MM.1S (cell line): ENCODE data around the gene BMPR2.

Source experiments
- DNase-seq: peaks from one replicate; pipeline ENCODE4 v3.0.0-alpha.2; 2015
- H2AFZ ChIP-seq: fragments of 300-600 bp; sonication (generic); 2 replicates; pipeline ENCODE4 v1.6.0; 2016; ENCODE audit warnings: antibody characterized with exemption, low read length
- H3F3A ChIP-seq: fragments of 300-600 bp; sonication (generic); 2 replicates; pipeline ENCODE4 v1.6.1; 2016; ENCODE audit warnings: mild to moderate bottlenecking, antibody characterized with exemption, low read length, moderate library complexity, mixed read lengths; ENCODE audit not compliant: insufficient read depth
- H3K27ac ChIP-seq: fragments of 300-600 bp; sonication (generic); 2 replicates; pipeline ENCODE4 v1.5.1; 2016; ENCODE audit warnings: mild to moderate bottlenecking, low read length
- H3K27me3 ChIP-seq: fragments of 300-600 bp; sonication (generic); replicated peaks from 2 replicates; pipeline ENCODE4 v1.6.0; 2016; ENCODE audit warnings: low read length; ENCODE audit not compliant: insufficient read depth
- H3K36me3 ChIP-seq: fragments of 300-600 bp; sonication (generic); replicated peaks from 2 replicates; pipeline ENCODE4 v1.6.1; 2016; ENCODE audit warnings: mild to moderate bottlenecking, low read length, mixed read lengths; ENCODE audit not compliant: insufficient read depth
- H3K4me1 ChIP-seq: fragments of 300-600 bp; sonication (generic); 2 replicates; pipeline ENCODE4 v1.6.1; 2016; ENCODE audit warnings: low read length, mixed read lengths
- H3K4me2 ChIP-seq: fragments of 300-600 bp; sonication (generic); 2 replicates; pipeline ENCODE4 v1.6.0; 2016; ENCODE audit warnings: low read depth, low read length
- H3K4me3 ChIP-seq: fragments of 300-600 bp; sonication (generic); 2 replicates; pipeline ENCODE4 v1.5.1; 2016; ENCODE audit warnings: low read length, mixed read lengths
- H3K79me2 ChIP-seq: fragments of 300-600 bp; sonication (generic); 2 replicates; pipeline ENCODE4 v1.6.1; 2016; ENCODE audit warnings: mixed run types, low read length, mixed read lengths
- H3K9ac ChIP-seq: fragments of 300-600 bp; sonication (generic); 2 replicates; pipeline ENCODE4 v1.6.1; 2016; ENCODE audit warnings: low read length, mixed read lengths
- H3K9me2 ChIP-seq: fragments of 300-600 bp; sonication (generic); replicated peaks from 2 replicates; pipeline ENCODE4 v1.6.1; 2016; ENCODE audit warnings: mild to moderate bottlenecking, low read length, mixed read lengths; ENCODE audit not compliant: insufficient read depth
- H3K9me3 ChIP-seq: fragments of 300-600 bp; sonication (generic); replicated peaks from 2 replicates; pipeline ENCODE4 v1.6.1; 2016; ENCODE audit warnings: mild to moderate bottlenecking, low read length, mixed read lengths; ENCODE audit not compliant: insufficient read depth
- H4K20me1 ChIP-seq: fragments of 300-600 bp; sonication (generic); 2 replicates; pipeline ENCODE4 v1.6.1; 2016; ENCODE audit warnings: mild to moderate bottlenecking, low read length, moderate library complexity, mixed read lengths; ENCODE audit not compliant: insufficient read depth
- EZH2 ChIP-seq: fragments of 300-600 bp; sonication (generic); optimal IDR thresholded peaks from 2 replicates; pipeline ENCODE3; 2017; ENCODE audit warnings: low read depth, mild to moderate bottlenecking, antibody characterized with exemption, low read length, mixed read lengths
- EZH2phosphoT487 ChIP-seq: fragments of 300-600 bp; sonication (generic); IDR thresholded peaks from 2 replicates; pipeline ENCODE4 v1.6.1; 2018; ENCODE audit warnings: antibody characterized with exemption, low read length
- TF ChIP-seq, protein P1 (sequence below): fragments of 300-600 bp; sonication (generic); IDR thresholded peaks from 2 replicates; pipeline ENCODE4 v1.5.1; 2016; ENCODE audit warnings: antibody characterized with exemption, low read length, mixed read lengths

Gene BMPR2

DNA sequence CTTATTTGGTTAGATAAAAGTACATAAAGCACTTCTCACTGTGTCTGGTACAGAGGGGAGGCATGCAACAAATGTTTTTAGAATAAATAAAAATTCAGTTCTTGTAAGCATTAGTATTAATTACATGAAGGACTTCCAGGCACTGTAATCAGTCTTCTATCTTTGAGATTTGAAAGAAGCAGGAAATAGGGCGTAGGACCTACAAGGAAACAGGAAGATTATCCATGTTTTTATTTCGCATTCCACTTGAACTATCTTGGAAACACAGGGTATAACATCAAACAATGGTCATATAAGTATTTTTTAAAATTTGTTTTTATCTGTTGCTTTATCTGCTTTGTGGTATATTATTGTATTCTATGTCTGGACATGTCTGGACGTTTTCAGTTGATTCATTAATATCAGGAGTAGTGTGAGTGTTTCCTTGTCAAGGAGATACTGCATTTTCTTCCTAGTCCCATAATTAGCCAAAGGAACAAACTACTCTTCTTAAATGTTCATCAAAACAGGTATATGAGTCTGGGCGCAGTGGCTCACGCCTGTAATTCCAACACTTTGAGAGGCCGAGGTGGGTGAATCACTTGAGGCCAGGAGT is 32.5 kb downstream of the BMPR2 start:
- no peaks in the 10 kb centered on the region for H3K79me2 ChIP-seq
- no peaks in the 10 kb centered on the region for H3F3A ChIP-seq
- TF ChIP-seq, protein P1, sequence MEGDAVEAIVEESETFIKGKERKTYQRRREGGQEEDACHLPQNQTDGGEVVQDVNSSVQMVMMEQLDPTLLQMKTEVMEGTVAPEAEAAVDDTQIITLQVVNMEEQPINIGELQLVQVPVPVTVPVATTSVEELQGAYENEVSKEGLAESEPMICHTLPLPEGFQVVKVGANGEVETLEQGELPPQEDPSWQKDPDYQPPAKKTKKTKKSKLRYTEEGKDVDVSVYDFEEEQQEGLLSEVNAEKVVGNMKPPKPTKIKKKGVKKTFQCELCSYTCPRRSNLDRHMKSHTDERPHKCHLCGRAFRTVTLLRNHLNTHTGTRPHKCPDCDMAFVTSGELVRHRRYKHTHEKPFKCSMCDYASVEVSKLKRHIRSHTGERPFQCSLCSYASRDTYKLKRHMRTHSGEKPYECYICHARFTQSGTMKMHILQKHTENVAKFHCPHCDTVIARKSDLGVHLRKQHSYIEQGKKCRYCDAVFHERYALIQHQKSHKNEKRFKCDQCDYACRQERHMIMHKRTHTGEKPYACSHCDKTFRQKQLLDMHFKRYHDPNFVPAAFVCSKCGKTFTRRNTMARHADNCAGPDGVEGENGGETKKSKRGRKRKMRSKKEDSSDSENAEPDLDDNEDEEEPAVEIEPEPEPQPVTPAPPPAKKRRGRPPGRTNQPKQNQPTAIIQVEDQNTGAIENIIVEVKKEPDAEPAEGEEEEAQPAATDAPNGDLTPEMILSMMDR = no peak
- no peak for TF ChIP-seq EZH2
- no peak for TF ChIP-seq EZH2phosphoT487
- H3K9ac ChIP-seq = no peak overlapping the region
- no peaks in the 10 kb centered on the region for H3K27me3 ChIP-seq
- H3K36me3 ChIP-seq = no peaks in the 10 kb centered on the region
- H3K27ac ChIP-seq = no peak overlapping the region
- H4K20me1 ChIP-seq = no peaks in the 10 kb centered on the region
- no peaks in the 10 kb centered on the region for H3K9me3 ChIP-seq
- H3K4me2 ChIP-seq = no peak overlapping the region
- H2AFZ ChIP-seq = no peak overlapping the region
- DNase-seq = no peak
- H3K4me1 ChIP-seq = no peaks in the 10 kb centered on the region
- H3K9me2 ChIP-seq = no peaks in the 10 kb centered on the region
- no peak overlapping the region for H3K4me3 ChIP-seq

DNA sequence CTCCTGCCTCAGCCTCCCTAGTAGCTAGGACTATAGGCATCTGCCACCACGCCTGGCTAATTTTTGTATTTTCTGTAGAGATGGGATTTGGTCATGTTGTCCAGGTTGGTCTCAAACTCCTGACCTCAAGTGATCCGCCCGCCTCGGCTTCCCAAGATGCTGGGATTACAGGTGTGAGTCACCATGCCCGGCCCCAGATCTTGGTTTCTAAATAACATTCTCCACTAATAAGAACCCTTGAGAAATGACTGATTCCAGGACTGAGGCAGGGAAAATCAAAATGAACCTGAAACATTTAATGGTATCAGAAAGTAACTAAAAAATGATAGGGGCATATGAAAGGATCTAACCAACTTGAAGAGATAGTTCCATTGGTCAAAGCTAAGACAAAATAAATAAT is 34.0 kb downstream of the BMPR2 start:
- H3K9me2 ChIP-seq = no peaks in the 10 kb centered on the region
- no peaks in the 10 kb centered on the region for H3F3A ChIP-seq
- H3K27ac ChIP-seq = no peak overlapping the region
- H3K9ac ChIP-seq = no peak overlapping the region
- H4K20me1 ChIP-seq = no peaks in the 10 kb centered on the region
- DNase-seq = no peak
- H3K27me3 ChIP-seq = no peaks in the 10 kb centered on the region
- H3K4me3 ChIP-seq = no peak overlapping the region
- H3K4me1 ChIP-seq = no peaks in the 10 kb centered on the region
- TF ChIP-seq, protein P1 = no peak
- no peak for TF ChIP-seq EZH2phosphoT487
- no peak for TF ChIP-seq EZH2
- H3K79me2 ChIP-seq = no peaks in the 10 kb centered on the region
- no peaks in the 10 kb centered on the region for H3K36me3 ChIP-seq
- H3K9me3 ChIP-seq = no peaks in the 10 kb centered on the region
- H3K4me2 ChIP-seq = no peak overlapping the region
- H2AFZ ChIP-seq = no peak overlapping the region

DNA sequence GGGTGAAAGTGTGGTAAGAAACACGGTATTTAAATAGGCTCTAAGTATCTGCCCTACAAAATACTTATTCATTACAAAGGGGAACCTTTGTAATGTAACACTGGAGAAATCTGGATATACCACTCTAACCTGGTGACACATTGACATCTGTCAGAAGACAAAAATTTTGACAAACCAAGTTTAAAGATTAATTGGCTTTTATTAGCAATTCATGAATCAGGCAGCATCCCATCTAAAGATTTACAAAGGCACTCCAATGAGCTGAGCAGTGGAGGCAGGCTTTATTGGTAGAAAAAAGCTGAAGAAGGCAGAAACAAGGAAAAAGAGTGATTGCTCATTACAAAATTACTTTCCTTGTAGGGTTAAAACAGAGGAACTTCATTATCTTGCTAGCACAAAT is 35.0 kb downstream of the BMPR2 start:
- no peak for DNase-seq
- no peaks in the 10 kb centered on the region for H3K36me3 ChIP-seq
- H2AFZ ChIP-seq = no peak overlapping the region
- H3F3A ChIP-seq = no peaks in the 10 kb centered on the region
- no peaks in the 10 kb centered on the region for H3K79me2 ChIP-seq
- TF ChIP-seq EZH2 = no peak
- TF ChIP-seq EZH2phosphoT487 = no peak
- TF ChIP-seq, protein P1 = no peak
- no peaks in the 10 kb centered on the region for H4K20me1 ChIP-seq
- H3K9ac ChIP-seq = no peak overlapping the region
- H3K4me1 ChIP-seq = no peaks in the 10 kb centered on the region
- H3K4me2 ChIP-seq = no peak overlapping the region
- no peak overlapping the region for H3K4me3 ChIP-seq
- H3K9me2 ChIP-seq = no peaks in the 10 kb centered on the region
- H3K9me3 ChIP-seq = no peaks in the 10 kb centered on the region
- no peak overlapping the region for H3K27ac ChIP-seq
- H3K27me3 ChIP-seq = no peaks in the 10 kb centered on the region
